HG02885 (cell line): Measurements from ENCODE around the gene CBLN1.

Experiments used
- ATAC-seq: cut with Tn5 transposase; IDR thresholded peaks from one replicate; pipeline ENCODE4 v1.9.1; 2021; ENCODE audit warnings: mild to moderate bottlenecking; ENCODE audit not compliant: unreplicated experiment, poor library complexity

The CBLN1 gene

DNA sequence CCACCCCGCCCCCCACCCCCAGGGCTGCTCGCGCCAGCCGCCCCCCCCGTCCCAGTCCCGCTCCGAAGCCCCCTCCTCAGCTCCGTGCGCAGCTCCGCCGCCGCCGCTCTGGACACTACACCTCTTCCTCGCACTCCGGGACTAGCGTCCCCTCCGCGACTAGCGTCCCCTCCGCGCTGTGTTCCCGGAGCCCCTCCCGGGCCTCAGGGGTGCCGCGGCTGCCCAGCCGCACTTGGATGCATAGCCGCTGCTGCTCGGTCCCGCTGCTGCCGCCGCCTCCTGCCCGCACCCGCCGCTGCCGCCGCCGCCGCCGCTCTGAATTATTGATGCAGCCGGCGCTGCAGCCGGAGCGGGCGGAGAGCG lies at the start of gene CBLN1:
Gene CBLN1, minus strand, starts transcription at position 359 of the 363 bp plus-strand sequence. CDS start 373 bp downstream, outside the sequence.
- no peak for ATAC-seq

DNA sequence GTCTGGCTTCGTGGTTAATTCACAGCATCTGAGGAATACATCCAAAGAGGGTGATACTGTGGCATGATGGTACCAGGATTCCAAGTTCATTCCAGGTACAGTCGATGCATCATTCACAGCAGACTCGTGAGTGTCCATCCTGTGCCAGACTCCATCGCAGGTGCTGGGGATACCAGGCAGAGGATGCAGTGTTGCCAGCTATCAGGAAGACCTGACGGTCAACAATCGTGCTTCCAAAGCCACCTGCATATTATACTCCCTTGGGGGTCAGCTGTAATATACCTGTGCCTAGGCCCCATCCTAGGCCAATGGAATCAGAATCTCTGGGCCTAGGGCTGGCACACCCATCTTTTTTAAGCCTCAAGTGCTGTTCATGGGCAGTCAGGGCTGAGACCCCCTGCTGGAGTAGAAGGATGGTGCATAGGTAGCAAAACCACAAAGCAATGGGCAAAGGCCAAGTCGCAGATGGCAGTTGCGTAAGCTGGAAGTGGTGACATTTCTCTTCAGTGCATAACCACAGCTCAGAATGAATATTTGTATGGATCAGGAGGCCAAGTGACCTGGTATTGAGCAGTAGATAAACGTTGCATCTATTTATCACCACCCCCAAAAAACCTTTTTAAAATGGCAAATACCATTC lies 49.0 kb upstream of the CBLN1 start:
- no peak for ATAC-seq

DNA sequence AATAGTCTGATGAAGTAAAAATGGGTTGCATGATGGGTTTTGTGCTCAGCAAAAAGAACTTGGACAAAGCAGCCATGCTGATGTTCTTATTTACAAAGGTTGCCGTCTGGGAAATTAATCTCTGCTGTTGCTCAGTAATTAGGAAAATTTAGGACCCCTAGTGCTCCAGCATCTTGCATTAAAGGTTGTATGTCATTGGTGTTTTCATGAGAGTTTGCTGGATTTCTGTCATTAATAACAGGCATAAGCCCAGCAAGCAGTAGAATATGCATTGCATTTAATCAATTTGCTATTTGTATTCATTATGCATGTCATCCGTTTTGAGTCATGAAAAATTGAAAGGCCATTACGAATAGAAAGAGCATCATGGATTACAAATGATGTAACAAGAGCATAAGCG lies 46.7 kb upstream of the CBLN1 start:
- ATAC-seq = no peak

DNA sequence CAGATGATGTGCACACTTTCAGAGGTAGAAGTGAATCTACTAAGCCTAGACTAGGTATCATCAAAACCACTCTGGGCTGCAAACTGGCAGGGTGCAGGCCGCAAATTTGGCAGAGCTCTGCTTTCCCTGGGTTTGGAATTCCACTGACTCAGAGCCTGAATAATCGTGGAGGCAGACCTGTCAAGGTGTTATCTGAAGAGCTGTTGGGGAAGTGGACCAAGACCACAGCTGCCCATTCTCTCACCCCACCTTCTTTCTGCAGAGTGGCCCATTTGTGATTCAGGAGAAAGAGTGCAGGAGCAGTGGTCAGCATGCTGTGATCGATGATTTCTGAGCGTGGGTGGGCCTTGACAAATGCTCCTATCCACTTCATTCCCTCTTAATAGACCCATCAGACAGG lies 45.8 kb upstream of the CBLN1 start:
- no peak for ATAC-seq

DNA sequence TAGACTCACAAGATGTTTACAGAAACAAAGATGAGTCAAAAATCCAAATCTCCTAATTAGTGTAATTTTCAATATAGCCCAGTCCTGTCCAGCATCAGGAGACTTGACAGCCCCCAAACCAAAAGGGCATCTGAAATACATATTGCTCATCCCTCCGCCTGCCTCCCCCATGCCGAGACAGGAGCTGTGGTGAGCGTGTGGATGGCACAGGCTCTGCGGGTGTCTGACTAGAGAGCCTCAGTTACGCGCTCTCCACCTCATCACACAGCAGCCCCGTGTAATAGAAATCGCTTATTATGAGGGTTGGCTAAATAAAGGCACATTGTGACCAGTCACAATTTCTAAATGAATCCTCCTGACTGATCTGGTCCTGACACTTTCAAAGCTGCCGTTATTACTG lies 43.1 kb upstream of the CBLN1 start:
- no peak for ATAC-seq

DNA sequence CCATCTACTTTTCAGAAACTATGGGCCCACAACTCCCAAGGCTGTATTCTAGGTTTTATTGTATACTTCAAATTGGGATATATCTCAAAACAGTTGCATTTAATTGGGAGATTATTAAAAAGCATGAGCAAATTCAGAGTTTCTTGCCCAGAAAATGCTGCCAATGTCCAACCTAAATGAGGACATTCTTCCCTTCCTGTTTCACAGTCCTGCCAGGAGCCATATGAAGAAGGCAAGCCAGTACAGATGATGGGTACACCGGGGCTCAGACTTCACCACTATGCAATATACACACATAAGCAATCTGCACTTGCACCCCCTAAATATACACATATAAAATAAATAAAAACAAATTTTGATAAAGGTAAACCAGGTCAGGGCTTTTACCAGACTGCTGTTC lies 34.0 kb upstream of the CBLN1 start:
- no peak for ATAC-seq

DNA sequence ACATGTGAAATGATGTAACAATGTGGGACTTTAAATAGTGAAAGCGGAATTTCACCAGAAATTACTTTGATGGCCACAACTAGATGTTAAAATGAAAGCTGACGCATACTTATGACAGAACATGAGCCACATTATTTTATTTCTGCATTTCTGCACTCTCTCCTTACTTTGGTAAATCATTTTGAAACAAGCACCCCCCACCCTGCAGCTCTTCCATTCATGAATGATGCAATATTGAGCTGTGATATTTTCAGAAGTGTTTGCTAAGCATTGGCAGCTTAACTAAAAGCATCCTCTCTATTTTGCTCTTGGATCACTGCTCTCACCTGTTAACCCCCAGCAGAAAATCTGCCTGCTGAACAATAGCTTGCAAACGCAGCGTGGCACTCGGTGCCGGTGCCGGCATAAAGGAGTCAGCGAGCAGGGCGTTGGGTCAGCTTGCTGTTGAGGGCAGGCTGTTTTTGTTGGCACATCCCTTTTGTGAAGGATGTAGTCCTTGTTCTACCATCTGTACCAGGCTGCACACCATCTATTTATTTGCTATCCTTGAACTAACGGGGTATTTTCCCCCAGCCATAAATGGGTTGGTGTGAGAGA lies 30.8 kb upstream of the CBLN1 start:
- no peak for ATAC-seq

DNA sequence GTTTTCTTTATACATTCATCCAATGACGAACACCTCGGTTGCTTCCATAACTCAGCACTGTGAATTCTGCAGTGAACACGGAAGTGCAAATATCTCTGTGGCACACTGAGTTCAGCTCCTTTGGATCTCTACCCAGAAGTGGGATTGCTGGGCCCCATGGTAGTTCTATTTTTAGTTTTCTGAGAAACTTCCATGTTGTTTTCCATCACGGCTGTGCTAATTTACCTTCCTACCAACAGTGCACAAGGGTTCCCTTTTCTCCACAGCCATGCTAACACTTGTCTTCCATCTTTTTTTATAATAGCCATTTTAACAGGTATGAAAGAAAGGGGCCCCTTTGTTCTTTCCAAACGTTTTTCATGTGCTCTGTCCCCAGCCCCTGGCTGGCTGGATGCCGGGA lies 30.2 kb upstream of the CBLN1 start:
- ATAC-seq = no peak

DNA sequence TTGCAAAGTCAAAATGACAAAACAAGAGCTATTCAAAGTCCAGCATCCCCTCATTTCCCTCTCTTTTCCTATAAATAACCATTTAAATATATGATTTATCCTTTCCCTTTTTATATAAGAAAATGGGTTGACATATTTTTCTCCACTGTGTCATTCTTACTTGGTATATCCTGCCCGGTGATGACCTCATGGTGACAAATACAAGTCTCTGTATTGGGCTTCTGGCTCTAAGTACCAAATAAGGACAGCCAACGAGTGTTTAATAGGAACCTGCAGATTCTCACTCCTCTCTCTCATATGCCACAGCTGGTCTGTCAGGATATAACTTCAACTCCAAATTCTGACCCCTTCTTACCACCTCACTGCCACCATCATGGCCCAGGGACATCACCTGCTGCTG lies 25.5 kb upstream of the CBLN1 start:
- ATAC-seq = no peak

DNA sequence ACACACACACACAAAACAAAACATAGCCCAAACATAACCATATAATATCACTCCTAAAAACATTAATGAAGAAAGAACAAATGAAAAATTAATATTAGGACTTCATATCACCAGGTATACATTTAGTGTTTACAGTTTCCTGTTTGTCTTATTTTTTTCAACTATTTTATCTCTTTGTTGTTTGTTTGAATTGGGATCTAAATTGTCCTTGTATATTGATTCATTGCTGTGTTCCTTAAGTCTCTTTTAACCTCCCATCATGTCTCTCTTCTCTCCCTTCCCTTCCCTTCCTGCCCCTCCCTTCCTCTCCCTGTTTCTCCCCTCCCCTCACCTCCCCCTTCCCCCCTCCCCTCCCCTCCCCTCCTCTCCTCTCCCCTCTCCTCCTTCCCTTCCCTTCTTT lies 23.8 kb upstream of the CBLN1 start:
- ATAC-seq = no peak

DNA sequence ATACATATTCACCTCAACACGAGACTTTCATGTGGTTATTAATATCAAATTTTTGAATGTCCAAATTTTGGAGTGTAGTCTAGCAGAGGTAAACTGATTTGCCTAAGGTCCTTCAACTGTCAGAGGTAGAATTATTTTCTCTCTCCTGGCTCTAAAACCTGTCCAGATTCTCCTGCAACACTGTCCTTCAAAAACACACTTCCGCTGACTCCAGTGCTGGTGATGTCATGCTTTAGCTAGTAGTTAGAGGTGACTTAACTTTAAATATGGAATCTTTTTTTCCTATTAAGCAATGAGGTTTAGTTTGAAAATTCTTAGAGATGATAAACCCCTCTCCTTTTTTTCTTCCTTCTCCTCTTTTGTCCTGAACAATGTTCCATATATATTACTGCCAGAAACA lies 10.8 kb upstream of the CBLN1 start:
- ATAC-seq = no peak

DNA sequence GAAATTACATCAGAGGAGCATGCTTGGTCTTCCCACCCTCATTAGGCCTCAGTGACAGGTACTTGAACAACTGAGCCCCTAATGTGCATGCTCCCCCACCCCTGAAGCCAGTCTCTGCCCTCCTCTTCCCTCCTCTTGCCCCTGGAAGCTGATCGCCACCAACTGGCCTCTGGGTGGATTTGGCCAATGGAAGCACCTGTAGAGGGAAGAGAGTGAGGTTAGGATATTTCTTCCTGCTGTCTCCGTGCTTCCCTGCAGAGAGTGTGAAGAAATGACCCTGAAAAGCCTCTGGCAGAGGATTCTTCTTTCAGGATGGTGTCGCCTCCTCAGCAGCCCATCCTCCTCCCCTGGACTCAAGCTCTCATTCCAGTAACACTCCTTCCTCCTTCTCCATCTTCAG lies 5.9 kb upstream of the CBLN1 start:
- no peak for ATAC-seq

DNA sequence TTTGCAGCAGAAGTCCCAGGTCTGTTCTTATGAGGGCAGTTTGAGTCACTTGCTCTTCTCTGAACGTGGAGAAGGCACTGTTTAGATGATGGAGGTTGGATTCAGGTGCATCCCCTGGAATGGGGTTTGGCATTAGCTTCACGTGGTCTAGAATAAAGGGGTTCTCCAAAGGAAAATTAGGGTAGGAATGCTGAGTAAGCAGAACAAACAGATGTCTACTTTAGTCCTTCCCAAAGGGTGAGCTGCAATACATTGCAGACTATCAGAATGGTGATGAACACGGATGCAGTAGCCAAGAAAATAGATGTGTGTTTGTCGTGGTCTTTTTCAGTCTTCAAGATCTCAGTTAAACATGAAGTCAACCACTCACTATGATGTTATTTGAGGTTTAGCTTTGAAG lies 3.3 kb upstream of the CBLN1 start:
- no peak for ATAC-seq

DNA sequence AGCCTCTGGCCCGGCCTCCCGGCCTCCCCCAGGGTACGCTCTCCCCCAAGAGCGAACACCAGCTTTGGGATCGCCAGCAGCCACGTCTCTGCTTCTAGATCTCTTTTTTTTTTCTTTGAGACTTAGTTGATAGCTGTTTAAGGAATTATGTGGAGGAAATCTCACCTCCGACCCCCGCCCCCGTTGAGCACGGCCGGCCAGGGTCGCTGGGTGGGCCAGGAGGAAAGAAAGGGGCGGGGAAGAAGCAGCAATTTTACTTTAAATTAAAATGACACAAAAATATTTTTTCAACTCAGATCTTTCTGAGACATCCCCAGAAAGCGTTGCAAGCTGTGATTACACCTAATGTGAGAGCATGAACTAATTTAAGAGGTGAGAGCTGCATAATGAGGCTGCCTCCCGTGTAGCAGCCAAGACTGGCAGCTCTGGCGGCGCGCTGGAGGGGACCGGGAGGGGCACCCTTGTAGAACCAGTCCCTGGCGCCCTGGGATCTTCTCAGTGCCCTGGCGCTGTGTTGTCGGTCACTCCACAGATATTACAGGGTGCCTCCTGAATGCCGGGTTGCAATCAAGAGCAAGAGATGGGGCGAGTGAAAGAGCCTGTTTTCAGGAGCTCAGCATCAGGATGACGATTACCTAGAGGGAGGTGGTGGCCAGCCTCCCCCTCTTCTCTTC lies 1.9 kb upstream of the CBLN1 start:
- ATAC-seq = no peak

DNA sequence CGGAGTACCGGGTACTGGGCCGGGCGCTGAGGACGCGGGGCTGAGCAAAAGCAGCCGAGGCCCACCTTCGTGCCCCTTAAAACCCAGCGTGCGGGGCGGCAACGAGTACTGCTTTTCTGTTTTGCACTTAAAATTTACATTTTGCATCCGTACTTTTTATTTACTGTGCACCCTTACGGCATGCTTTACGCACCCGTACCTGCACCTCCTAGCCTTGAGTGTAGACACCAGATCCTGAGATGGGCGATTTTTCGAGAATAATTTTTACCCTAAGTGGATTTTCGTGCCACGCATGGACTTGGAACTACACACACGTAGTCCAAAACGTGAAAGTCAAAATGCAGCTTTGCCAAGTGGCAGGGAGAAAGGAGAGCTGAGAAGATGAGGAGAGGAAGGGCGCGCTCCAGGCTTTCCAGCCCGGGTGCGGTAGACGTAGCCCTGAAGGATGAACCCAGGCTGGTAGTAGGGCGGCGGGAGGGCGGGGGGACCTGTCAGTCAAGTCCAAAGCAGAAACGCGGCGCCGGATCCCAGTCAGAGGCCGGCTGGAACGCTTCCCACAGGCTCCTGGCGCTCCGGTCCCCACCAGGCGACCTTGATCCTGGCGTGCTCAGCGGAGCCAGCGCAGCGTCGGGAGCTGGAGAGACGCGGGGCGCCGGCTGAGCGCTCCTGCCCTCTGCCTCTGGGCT lies 1.2 kb upstream of the CBLN1 start:
- ATAC-seq = no peak

DNA sequence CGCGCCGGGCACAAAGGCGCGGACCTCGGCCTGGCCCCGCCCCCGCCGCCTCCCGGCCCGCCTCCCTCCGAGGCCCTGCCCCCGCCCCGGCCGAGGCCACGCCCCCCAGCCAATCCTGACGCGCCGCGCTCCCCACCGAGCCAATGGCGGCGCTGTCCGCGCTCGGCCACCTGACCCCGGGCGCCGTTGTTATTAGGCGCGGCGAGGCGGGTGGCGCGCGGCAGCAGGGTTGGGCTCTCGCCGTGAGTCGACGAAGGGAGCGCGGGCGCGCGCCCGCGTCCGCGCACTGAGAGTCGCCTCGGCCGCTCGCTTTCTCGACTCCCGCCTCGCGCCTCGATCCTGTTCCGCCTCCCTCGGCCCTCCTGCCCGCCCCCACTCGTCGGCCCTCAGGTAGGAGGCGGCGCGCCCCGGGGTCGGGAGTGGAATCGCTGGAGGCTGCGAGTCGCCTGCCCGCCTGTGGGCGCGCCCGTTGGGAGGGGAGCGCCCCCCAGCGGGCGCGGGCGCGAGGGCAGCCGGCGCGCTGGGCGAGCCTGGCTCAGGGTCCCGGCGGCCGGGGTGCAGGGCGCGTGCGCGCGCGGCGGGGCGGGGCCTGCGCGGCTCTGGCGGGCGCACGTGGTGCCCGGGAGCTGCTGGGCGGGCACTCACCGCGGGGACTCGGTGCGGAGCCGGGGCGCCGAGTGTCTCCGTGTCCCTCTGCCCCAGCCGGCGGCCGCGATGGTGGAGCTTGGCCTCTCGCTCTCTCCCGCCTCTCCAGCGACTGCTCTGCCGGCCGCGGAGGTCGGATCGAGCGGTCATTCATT lies 405 bp upstream of the CBLN1 start:
- ATAC-seq = peak; percentile 90

DNA sequence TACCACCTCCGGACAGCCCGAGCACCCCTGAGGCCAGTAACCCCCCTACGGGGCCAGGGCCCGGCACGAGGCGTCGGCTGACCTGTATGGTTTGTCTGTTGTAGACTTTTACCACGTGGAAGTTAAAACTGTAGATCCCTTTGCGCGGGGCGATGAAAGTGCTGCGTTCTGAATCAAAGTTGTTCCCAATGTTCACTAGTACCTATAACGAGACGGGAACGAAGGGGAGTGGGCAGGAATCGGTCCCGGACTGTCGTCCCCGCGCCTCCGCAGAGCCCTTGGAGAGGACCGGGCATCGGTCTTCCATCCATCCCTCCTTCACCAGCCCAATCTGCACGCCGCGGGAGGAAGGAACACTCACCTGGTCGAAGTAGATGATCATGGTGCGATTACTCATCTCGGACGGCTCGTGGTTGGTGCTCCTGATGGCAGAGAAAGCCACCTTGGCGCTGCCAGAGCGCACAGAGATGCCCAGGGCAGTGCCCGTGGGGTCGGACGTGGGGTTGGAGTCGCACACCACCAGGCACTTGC lies 732 bp downstream of the CBLN1 start:
- ATAC-seq = no peak

DNA sequence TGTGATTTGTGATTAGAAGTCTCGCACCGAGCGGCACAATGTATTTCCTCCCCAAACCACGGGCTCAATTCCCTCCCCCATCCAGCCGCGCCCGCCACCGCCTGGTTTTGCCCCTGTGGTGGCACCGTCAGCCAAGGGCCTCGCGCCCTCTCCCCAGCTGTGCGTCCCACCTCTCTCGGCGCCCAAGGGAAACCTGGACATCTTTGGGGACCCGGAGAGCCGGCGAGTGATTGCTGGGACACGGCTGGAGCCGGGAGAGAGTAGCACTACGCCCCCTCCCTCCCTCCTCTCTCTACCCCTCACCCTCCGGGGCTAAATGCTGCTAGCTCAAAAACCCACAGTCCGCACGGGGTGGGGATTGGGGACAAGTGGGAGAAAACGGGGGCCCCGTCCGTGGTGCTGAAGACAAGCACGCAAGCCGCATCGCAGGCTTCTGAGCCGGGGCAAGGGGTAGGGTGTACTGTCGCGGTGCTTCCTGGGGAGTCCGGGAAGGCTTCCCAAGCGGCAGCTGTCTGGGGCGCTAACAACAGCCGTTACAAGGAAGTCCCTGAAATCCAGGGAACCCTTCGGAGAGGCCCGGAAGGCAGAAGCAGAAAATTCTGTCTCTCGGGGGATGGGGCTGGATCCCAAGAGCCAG lies 1.4 kb downstream of the CBLN1 start:
- no peak for ATAC-seq

DNA sequence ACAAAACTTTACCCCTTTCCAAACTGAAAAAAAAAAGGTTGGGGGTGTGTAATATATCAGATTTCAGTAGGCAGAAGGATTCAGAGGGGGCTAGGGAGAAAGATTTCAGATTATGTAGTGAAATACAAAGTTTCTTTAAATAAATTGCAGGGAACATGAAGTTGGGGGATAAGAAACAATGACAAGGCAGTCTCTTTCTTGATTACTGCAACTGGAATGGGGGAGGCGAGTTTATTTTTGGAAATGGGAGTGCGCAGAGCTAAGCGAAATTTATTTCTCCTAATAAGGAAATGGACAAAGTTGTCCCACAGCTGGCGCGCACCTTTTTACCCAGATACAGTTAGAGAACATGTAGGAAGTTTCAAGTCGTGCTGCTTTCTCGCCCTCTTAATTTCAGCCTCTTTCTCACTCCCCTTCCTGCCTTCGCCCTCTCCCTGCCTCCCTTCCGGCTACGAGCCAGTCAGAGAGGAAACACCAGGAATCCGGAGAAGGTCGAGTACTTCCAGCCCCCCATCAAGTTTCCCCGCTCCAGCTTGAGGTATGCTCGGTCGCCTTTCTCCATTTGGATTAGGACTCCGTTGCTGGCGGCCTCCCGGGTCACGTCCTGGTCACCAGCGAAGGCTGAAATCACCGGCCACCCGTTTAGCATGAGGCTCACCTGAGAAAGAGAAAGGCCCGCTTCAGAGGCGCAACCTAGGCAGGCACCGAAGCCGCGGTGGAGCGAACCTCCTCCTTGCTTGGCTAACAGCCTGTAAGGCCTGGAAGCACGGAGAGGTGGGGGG lies 2.5 kb downstream of the CBLN1 start:
- ATAC-seq = no peak
